Esophagus squamous epithelium (tissue), 4 donors: Measurements from ENCODE around the gene RNF175.

Source experiments
- CTCF ChIP-seq, 6 experiments: fragments of 450-650 bp in 4 of 6; fragments of 200-600 bp in 2 of 6; sonication (generic) in 2 of 6; IDR thresholded peaks; one replicate each; pipeline ENCODE4 v1.5.1; 2016 to 2019; ENCODE audit warnings: antibody characterized with exemption in 6 of 6, mild to moderate bottlenecking in 4 of 6, moderate library complexity in 4 of 6
- POLR2A ChIP-seq, 4 donors: fragments of 450-650 bp; IDR thresholded peaks; one replicate each; pipeline ENCODE4 v1.6.1; 2017; ENCODE audit warnings: antibody characterized with exemption in 4 of 4, mild to moderate bottlenecking in 4 of 4, moderate library complexity in 3 of 4

GRCh38 chr4:153798901-153799693 is 39.3 kb upstream of the RNF175 start:
- TF ChIP-seq CTCF (IDR thresholded peaks at IDR 0.05) (no peak), POLR2A (IDR thresholded peaks at IDR 0.05) (no peak)
